Adipocyte (in vitro differentiated cells): ENCODE data around the gene TOE1.
A peak's percentile ranks its signal among the peaks of the same experiment; 100 is the strongest.

ENCODE experiments used
- DNase-seq: peaks from one replicate; pipeline ENCODE4 v3.0.0-alpha.2; 2015; ENCODE audit warnings: low read depth
- H3K27me3 ChIP-seq: replicated peaks from 2 replicates; pipeline ENCODE4 v1.7.0; 2013; ENCODE audit warnings: mild to moderate bottlenecking, low read length, moderate library complexity; ENCODE audit not compliant: control insufficient read depth, insufficient read depth
- H3K36me3 ChIP-seq: 2 replicates; pipeline ENCODE4 v1.7.0; 2013; ENCODE audit warnings: low read length, mild to moderate bottlenecking, moderate library complexity; ENCODE audit not compliant: control insufficient read depth, insufficient read depth, severe bottlenecking
- H3K4me1 ChIP-seq: 2 replicates; pipeline ENCODE4 v1.7.0; 2013; ENCODE audit warnings: mild to moderate bottlenecking, low read length, moderate library complexity; ENCODE audit not compliant: control insufficient read depth, insufficient read depth
- H3K4me3 ChIP-seq: 2 replicates; pipeline ENCODE4 v1.7.0; 2013; ENCODE audit warnings: mild to moderate bottlenecking, low read length, moderate library complexity
- H3K9ac ChIP-seq: 2 replicates; pipeline ENCODE4 v1.7.0; 2013; ENCODE audit warnings: mild to moderate bottlenecking, low read length, moderate library complexity
- H3K9me3 ChIP-seq: 2 replicates; pipeline ENCODE4 v1.7.0; 2013; ENCODE audit warnings: mild to moderate bottlenecking, low read length, moderate library complexity; ENCODE audit not compliant: control insufficient read depth

Gene TOE1

GRCh38 chr1:45305231-45305630 is 34.7 kb upstream of the TOE1 start:
- Histone ChIP-seq H3K36me3 (no peaks in the 10 kb centered on the region), H3K27me3 (no peaks in the 10 kb centered on the region), H3K4me1 (peaks cover 8% of the 10 kb centered on the region), H3K9me3 (no peaks in the 10 kb centered on the region), H3K4me3 (no peak overlapping the region), H3K9ac (no peak overlapping the region)
- DNase-seq, result no peak

GRCh38 chr1:45306319-45306718 is 33.7 kb upstream of the TOE1 start:
- no peaks in the 10 kb centered on the region for H3K9me3 ChIP-seq
- DNase-seq, result no peak
- H3K4me3 ChIP-seq, result no peak overlapping the region
- H3K36me3 ChIP-seq, result no peaks in the 10 kb centered on the region
- H3K27me3 ChIP-seq, result no peaks in the 10 kb centered on the region
- H3K9ac ChIP-seq, result no peak overlapping the region
- H3K4me1 ChIP-seq, result peaks cover 8% of the 10 kb centered on the region

- Histone ChIP-seq H3K9me3 (no peaks in the 10 kb centered on the region), H3K4me3 (no peak overlapping the region), H3K9ac (no peak overlapping the region), H3K4me1 (peaks cover 8% of the 10 kb centered on the region), H3K36me3 (no peaks in the 10 kb centered on the region), H3K27me3 (no peaks in the 10 kb centered on the region)
- DNase-seq, result no peak
Measured at GRCh38 chr1:45306905-45307304, 33.1 kb upstream of the TOE1 start.

- no peaks in the 10 kb centered on the region for H3K36me3 ChIP-seq
- no peaks in the 10 kb centered on the region for H3K27me3 ChIP-seq
- DNase-seq, result no peak
- no peak overlapping the region for H3K9ac ChIP-seq
- H3K4me1 ChIP-seq, result no peaks in the 10 kb centered on the region
- H3K9me3 ChIP-seq, result no peaks in the 10 kb centered on the region
- H3K4me3 ChIP-seq, result no peak overlapping the region
Measured at GRCh38 chr1:45314266-45314665, 25.7 kb upstream of the TOE1 start.

- no peak overlapping the region for H3K9ac ChIP-seq
- no peak for DNase-seq
- no peaks in the 10 kb centered on the region for H3K27me3 ChIP-seq
- no peak overlapping the region for H3K4me3 ChIP-seq
- H3K9me3 ChIP-seq, result no peaks in the 10 kb centered on the region
- no peaks in the 10 kb centered on the region for H3K36me3 ChIP-seq
- no peaks in the 10 kb centered on the region for H3K4me1 ChIP-seq
Measured at GRCh38 chr1:45317166-45317565, 22.8 kb upstream of the TOE1 start.

GRCh38 chr1:45319761-45320160 is 20.2 kb upstream of the TOE1 start:
- no peaks in the 10 kb centered on the region for H3K36me3 ChIP-seq
- no peaks in the 10 kb centered on the region for H3K4me1 ChIP-seq
- no peak for DNase-seq
- H3K9ac ChIP-seq, result no peak overlapping the region
- H3K27me3 ChIP-seq, result no peaks in the 10 kb centered on the region
- H3K4me3 ChIP-seq, result no peak overlapping the region
- H3K9me3 ChIP-seq, result no peaks in the 10 kb centered on the region

GRCh38 chr1:45321444-45321843 is 18.5 kb upstream of the TOE1 start:
- Histone ChIP-seq H3K4me3 (no peak overlapping the region), H3K36me3 (no peaks in the 10 kb centered on the region), H3K4me1 (peaks cover 11% of the 10 kb centered on the region), H3K27me3 (no peaks in the 10 kb centered on the region), H3K9ac (no peak overlapping the region), H3K9me3 (no peaks in the 10 kb centered on the region)
- DNase-seq, result no peak

GRCh38 chr1:45322486-45323040 is 17.4 kb upstream of the TOE1 start:
- Histone ChIP-seq H3K4me3 (no peak overlapping the region), H3K9me3 (no peaks in the 10 kb centered on the region), H3K27me3 (no peaks in the 10 kb centered on the region), H3K36me3 (no peaks in the 10 kb centered on the region), H3K9ac (no peak overlapping the region), H3K4me1 (peaks cover 18% of the 10 kb centered on the region)
- DNase-seq, result no peak

GRCh38 chr1:45325851-45326506 is 14.0 kb upstream of the TOE1 start:
- Histone ChIP-seq H3K36me3 (peaks cover under 1% of the 10 kb centered on the region), H3K27me3 (no peaks in the 10 kb centered on the region), H3K4me3 (peak overlapping the region; percentile 84), H3K4me1 (peaks cover 18% of the 10 kb centered on the region), H3K9me3 (no peaks in the 10 kb centered on the region), H3K9ac (peak overlapping the region; percentile 69)
- DNase-seq, result no peak

- H3K9ac ChIP-seq, result peak within 1 kb of the TSS; percentile 69
- no peaks in the 10 kb centered on the region for H3K9me3 ChIP-seq
- peaks cover 18% of the 10 kb centered on the region for H3K4me1 ChIP-seq
- peak within 1 kb of the TSS; percentile 84 for H3K4me3 ChIP-seq
- DNase-seq, result peak; percentile 69
- H3K27me3 ChIP-seq, result no peaks in the 10 kb centered on the region
- peaks cover 10% of the 10 kb centered on the region for H3K36me3 ChIP-seq
Measured at GRCh38 chr1:45326627-45327623, 13.0 kb upstream of the TOE1 start, which contains the start of gene HPDL. Gene HPDL (plus strand): TSS chr1:45326895. CDS start chr1:45327149, 254 bp downstream.
